Measurements from ENCODE around the gene OR2Z1.
"Not testable (repeated sequence)": the region's sequence is repeated elsewhere in the genome, so short reads cannot be mapped to it uniquely, and the experiment has no call there.

Gene OR2Z1

DNA sequence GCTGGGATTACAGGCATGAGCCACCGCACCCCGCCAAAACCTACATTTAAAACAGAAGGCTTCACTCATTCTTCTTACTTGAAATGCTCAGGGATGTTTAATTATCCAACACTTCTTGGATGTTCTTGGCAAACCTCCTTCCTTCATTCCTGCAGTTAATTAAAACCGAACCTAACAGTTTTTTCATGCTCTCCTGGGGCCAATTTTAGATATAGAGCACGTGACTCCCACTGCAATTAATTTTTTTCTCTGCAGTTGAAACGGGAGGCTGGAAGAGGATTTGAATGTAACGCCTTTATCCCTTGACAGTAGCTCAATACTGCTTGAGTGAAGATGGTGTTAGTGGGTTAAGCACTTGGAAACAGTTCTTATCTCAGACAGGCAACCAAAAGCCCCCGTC lies 18.2 kb upstream of the OR2Z1 start:
- DNase-seq (ENCODE audit: low read depth), result no peak

DNA sequence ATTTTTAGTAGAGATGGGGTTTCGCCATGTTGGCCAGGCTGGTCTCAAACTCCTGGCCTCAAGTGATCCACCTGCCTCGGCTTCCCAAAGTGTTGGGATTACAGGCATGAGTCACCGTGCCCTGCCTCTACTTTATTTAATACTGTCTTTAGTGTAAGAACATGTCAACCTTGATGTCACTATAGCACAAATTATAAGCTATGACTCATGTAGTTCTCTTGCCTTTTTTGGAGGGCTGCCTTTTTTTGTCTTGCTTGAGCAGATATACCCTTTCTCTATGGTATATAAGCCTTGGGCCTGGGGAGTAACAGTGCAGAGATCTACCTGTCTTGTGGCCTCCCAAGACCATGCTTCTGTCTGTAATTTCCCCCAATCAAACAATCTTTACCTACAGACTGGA lies 16.1 kb upstream of the OR2Z1 start:
- DNase-seq (ENCODE audit: low read depth), result not testable (repeated sequence)

DNA sequence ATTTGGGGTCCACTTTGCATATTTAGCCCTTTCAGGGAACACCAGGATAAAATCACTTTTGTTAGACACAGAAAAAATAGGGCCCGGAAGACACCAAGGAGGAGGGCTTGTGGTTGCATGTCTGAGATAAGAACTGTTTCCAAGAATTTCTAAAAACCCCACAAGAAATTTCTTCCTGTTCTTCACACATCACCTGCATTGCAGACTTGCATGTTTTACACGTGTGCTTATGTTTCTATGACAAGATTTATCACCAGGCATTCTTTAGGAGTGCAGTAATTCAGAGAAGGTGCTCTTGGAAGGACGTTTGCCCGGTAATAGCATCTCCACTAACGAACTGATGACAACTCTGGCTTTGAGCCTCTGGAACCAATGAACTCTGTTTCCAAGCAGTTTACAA lies 15.7 kb upstream of the OR2Z1 start:
- no peak for DNase-seq (ENCODE audit: low read depth)

DNA sequence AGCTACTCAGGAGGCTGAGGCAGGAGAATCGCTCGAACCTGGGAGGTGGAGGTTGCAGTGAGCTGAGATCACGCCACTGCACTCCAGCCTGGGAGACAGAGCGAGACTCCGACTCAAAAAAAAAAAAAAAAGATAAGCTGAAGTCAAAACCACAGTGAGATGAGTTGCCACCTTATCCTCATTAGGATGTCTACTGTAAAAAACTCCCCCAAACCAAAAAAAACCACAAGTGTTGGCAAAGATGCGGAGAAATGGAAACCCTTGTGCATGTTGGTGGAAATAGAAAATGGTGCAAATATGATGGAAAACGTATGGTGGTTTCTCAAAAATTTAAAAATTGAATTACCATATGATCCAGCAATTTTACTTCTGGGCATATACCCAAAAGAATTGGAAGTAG lies 11.1 kb upstream of the OR2Z1 start:
- DNase-seq (ENCODE audit: low read depth), result not testable (repeated sequence)

DNA sequence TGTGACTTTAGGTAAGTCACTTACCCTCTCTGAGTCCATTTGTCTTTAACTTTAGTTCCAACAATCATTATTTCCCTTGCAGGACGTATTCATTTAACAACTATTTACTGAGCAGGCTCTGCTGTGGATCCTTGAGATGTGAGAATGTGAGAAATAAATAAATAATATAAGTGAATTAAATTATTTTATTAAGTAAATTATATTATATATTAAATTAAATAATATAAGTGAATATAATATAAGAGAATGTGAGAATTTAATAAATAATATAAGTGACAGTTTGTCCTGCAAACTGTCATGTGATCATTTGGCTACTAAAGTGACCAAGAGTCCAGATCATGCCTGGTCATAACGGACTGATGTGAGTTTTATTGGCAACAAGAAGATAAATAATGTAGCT lies 598 bp downstream of the OR2Z1 start:
- DNase-seq (ENCODE audit: low read depth), result no peak

DNA sequence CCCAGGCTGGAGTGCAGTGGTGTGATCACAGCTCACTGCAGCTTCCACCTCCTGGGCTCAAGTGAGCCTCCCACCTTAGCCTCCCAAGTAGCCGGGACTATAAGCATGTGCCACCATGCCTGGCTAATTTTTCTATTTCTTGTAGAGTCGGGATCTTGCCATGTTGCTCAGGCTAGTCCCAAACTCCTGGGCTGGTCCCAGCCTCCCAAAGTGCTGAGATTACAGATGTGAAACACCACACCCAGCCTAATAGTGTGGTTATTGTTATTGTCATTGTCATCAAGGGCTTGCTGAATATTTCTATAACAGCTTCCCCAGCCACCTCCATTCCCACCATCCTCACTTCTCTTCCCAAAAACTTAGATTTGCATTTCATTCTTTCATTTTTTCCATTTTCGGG lies 2.8 kb downstream of the OR2Z1 start:
- no peak for DNase-seq (ENCODE audit: low read depth)

DNA sequence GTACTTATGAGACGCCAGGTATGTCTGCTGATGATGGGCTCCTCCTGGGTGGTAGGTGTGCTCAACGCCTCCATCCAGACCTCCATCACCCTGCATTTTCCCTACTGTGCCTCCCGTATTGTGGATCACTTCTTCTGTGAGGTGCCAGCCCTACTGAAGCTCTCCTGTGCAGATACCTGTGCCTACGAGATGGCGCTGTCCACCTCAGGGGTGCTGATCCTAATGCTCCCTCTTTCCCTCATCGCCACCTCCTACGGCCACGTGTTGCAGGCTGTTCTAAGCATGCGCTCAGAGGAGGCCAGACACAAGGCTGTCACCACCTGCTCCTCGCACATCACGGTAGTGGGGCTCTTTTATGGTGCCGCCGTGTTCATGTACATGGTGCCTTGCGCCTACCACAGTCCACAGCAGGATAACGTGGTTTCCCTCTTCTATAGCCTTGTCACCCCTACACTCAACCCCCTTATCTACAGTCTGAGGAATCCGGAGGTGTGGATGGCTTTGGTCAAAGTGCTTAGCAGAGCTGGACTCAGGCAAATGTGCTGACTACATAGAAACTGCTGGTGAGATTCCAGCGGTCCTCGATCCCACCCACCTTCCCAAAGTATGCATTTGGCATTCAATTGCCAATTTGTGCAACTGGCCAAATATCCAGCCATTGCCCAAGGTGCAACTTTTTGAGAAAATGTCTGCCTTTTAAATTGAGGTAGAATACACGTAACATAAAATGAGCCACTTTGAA lies 10.2 kb downstream of the OR2Z1 start:
- no peak for DNase-seq (ENCODE audit: low read depth)

DNA sequence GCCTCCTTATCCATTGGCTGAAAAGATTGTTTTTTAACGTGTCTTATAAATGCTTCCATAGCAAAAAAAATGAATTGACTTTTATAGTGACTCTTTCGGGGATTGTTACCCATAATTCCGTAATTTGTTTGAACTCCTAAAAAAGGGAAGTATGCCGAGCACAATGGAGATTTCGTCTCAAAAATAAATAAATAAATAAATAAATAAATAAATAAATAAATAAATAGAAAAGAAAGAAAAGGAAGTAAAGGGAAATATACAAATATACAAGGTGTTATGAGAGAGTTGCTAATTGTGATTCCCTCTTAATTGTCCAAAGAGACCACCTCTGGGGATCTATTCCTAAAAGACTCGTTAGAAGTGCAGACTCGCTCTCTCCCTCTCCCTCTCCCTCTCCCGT lies 16.9 kb downstream of the OR2Z1 start:
- DNase-seq (ENCODE audit: low read depth), result no peak

DNA sequence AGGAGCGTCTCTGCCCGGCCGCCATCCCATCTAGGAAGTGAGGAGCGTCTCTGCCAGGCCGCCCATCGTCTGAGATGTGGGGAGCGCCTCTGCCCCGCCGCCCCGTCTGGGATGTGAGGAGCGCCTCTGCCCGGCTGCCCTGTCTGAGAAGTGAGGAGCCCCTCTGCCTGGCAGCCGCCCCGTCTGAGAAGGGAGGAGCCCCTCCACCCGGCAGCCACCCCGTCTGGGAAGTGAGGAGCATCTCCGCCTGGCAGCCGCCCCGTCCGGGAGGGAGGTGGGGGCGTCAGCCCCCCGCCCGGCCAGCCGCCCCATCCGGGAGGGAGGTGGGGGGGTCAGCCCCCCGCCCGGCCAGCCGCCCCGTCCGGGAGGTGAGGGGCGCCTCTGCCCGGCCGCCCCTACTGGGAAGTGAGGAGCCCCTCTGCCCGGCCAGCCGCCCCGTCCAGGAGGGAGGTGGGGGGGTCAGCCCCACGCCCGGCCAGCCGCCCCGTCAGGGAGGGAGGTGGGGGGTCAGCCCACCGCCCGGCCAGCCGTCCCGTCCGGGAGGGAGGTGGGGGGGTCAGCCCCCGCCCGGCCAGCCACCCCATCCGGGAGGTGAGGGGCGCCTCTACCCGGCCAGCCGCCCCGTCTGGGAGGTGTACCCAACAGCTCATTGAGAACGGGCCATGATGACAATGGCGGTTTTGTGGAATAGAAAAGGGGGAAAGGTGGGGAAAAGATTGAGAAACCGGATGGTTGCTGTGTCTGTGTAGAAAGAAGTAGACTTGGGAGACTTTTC lies 18.0 kb downstream of the OR2Z1 start:
- not testable (repeated sequence) for DNase-seq (ENCODE audit: low read depth)

DNA sequence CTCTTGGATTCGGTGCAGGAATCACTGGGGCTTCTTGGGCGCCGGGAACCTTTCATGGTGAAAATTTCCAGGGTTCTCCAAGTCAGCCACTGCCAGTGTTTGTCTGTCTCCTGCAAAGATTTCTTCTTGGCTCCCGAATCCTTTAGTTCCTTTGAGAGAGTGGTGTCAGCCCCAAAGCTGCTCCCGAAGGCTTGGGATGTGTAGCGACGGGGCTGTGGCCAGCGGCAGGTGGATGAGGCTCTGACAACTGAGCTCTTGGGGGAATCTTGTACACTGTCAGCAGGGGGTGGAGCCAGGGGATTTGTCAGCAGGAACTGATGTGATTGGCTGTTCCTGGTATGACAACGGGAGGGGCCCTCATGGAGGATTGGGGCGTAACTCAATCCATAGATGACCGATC lies 45.8 kb downstream of the OR2Z1 start:
- not testable (repeated sequence) for DNase-seq (ENCODE audit: low read depth)

DNA sequence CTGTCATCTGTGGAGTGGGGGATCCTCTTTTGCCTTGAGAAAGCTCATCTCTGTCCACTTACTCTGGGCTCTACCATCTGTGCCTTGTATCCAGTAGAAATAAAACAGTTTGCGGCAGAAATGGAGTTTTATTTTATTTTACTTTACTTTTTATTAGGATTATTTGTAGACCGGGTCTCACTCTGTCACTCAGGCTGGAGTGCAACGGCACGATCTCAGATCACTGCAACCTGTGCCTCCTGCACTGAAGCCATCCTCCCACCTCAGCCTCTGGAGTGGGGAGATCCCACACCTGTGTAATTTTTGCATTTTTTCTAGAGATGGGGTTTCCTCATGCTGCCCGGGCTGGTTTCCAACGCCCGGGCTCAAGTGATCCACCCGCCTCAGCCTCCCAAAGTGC lies 47.8 kb downstream of the OR2Z1 start:
- not testable (repeated sequence) for DNase-seq (ENCODE audit: low read depth)

DNA sequence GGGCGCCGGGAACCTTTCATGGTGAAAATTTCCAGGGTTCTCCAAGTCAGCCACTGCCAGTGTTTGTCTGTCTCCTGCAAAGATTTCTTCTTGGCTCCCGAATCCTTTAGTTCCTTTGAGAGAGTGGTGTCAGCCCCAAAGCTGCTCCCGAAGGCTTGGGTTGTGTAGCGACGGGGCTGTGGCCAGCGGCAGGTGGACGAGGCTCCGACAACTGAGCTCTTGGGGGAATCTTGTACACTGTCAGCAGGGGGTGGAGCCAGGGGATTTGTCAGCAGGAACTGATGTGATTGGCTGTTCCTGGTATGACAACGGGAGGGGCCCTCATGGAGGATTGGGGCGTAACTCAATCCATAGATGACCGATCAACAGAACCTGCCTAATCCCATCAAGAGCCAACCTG lies 52.2 kb downstream of the OR2Z1 start:
- not testable (repeated sequence) for DNase-seq (ENCODE audit: low read depth)
